HepG2 (cell line): ENCODE data around the gene FOXA3. TPM values are rescaled to one million over a fixed set of nuclear protein-coding genes. Genes with fewer than 3 reads are reported as not detected.
A peak's percentile ranks its signal among the peaks of the same experiment; 100 is the strongest.

Experiments
- FOXO1 ChIP-seq: sonication (generic); formaldehyde crosslinking; IDR thresholded peaks from 2 replicates; pipeline ENCODE4 v1.4.0; 2020; ENCODE audit warnings: missing genetic modification reagents
- KMT2B ChIP-seq: IDR thresholded peaks from 2 replicates; pipeline ENCODE4 v1.6.1; 2016; ENCODE audit warnings: missing genetic modification reagents, missing compliant biosample characterization
- MIER2 ChIP-seq: IDR thresholded peaks from 2 replicates; pipeline ENCODE4 v1.6.1; 2016; ENCODE audit warnings: missing biosample characterization, missing genetic modification reagents
- RBM39 ChIP-seq: fragments of 200-400 bp; formaldehyde crosslinking; IDR thresholded peaks from one replicate; pipeline ENCODE4 v1.6.1; 2018; ENCODE audit warnings: antibody characterized with exemption, mild to moderate bottlenecking, low read depth, low read length; ENCODE audit not compliant: poor library complexity, severe bottlenecking
- RXRA ChIP-seq: sonication (generic); formaldehyde crosslinking; IDR thresholded peaks from 2 replicates; pipeline ENCODE4 v1.5.1; 2020; ENCODE audit warnings: missing genetic modification reagents
- SOX6 ChIP-seq, 2 experiments: fragments of 450-650 bp in 1 of 2; sonication (generic) in 1 of 2; formaldehyde crosslinking in 1 of 2; IDR thresholded peaks; 2 replicates each; pipeline versions ENCODE4 v1.4.0 to v1.6.1; 2017 to 2020; ENCODE audit warnings: antibody characterized with exemption in 1 of 2, mild to moderate bottlenecking in 1 of 2, missing genetic modification reagents in 1 of 2
- SRSF1 ChIP-seq: fragments of 200-400 bp; formaldehyde crosslinking; optimal IDR thresholded peaks from 2 replicates; pipeline ENCODE3; 2017; ENCODE audit warnings: mild to moderate bottlenecking, low read depth, low read length, moderate library complexity
- TAF15 ChIP-seq: fragments of 200-400 bp; formaldehyde crosslinking; IDR thresholded peaks from one replicate; pipeline ENCODE4 v1.6.1; 2018; ENCODE audit warnings: mild to moderate bottlenecking, low read depth, low read length; ENCODE audit not compliant: poor library complexity, severe bottlenecking
- TGIF2 ChIP-seq: IDR thresholded peaks from 2 replicates; pipeline ENCODE4 v1.6.1; 2016; ENCODE audit warnings: control low read depth, missing compliant biosample characterization
- ZBTB7B ChIP-seq: sonication (generic); formaldehyde crosslinking; IDR thresholded peaks from 2 replicates; pipeline ENCODE4 v1.4.0; 2020; ENCODE audit warnings: missing genetic modification reagents
- ZC3H4 ChIP-seq: sonication (generic); formaldehyde crosslinking; IDR thresholded peaks from 2 replicates; pipeline ENCODE4 v1.4.0; 2020; ENCODE audit warnings: missing genetic modification reagents, borderline replicate concordance
- ZNF138 ChIP-seq: sonication (generic); formaldehyde crosslinking; IDR thresholded peaks from 2 replicates; pipeline ENCODE4 v1.5.0; 2020; ENCODE audit warnings: mild to moderate bottlenecking, low read depth, missing genetic modification reagents
- ZNF687 ChIP-seq: sonication (generic); formaldehyde crosslinking; IDR thresholded peaks from 2 replicates; pipeline ENCODE4 v1.5.1; 2020; ENCODE audit warnings: mild to moderate bottlenecking, missing genetic modification reagents, moderate library complexity
- ZNF883 ChIP-seq: sonication (generic); formaldehyde crosslinking; IDR thresholded peaks from 2 replicates; pipeline ENCODE4 v1.5.1; 2020; ENCODE audit warnings: mild to moderate bottlenecking, missing genetic modification reagents; ENCODE audit errors: not compliant biosample characterization
- polyA plus RNA-seq, 8 experiments: library from polyadenylated mRNA; depleted of rRNA in 3 of 8; stranded (reverse) in 7 of 8; unstranded in 1 of 8; fragments of >200 nt; fragmentation: Illumina TruSeq in 4 of 8; extraction: Trizol in 4 of 8; gene quantifications; 2 replicates each; pipeline versions ENCODE4 v1.2.1 to v1.2.3, GENCODE V29; 2011 to 2016; ENCODE audit warnings: low read depth in 4 of 8, missing spikeins in 1 of 8, mixed read lengths in 1 of 8; ENCODE audit not compliant: insufficient read depth in 1 of 8
- total RNA-seq, 5 experiments: library from RNA; depleted of rRNA; stranded (reverse); fragments of >200 nt; fragmentation: Illumina TruSeq; extraction: Trizol; gene quantifications; 2 replicates each; pipeline ENCODE4 v1.2.3, GENCODE V29; 2016; ENCODE audit warnings: low read depth in 1 of 5
- TF ChIP-seq, protein P1 (sequence below): sonication (generic); formaldehyde crosslinking; IDR thresholded peaks from 2 replicates; pipeline ENCODE4 v1.5.1; 2020; ENCODE audit warnings: missing genetic modification reagents, mild to moderate bottlenecking, borderline replicate concordance
- TF ChIP-seq, protein P2 (sequence below): IDR thresholded peaks from 2 replicates; pipeline ENCODE4 v1.6.1; 2016
- TF ChIP-seq, protein P3 (sequence below): sonication (generic); formaldehyde crosslinking; IDR thresholded peaks from 2 replicates; pipeline ENCODE4 v1.4.0; 2020; ENCODE audit warnings: missing genetic modification reagents, borderline replicate concordance

FOXA3 gene
- total and polyA plus RNA-seq, 2 of the 13 experiments (the other 11 are each of a cell fraction or from before 2014, with no cell fraction given) = 29.8 to 47.6 TPM

DNA sequence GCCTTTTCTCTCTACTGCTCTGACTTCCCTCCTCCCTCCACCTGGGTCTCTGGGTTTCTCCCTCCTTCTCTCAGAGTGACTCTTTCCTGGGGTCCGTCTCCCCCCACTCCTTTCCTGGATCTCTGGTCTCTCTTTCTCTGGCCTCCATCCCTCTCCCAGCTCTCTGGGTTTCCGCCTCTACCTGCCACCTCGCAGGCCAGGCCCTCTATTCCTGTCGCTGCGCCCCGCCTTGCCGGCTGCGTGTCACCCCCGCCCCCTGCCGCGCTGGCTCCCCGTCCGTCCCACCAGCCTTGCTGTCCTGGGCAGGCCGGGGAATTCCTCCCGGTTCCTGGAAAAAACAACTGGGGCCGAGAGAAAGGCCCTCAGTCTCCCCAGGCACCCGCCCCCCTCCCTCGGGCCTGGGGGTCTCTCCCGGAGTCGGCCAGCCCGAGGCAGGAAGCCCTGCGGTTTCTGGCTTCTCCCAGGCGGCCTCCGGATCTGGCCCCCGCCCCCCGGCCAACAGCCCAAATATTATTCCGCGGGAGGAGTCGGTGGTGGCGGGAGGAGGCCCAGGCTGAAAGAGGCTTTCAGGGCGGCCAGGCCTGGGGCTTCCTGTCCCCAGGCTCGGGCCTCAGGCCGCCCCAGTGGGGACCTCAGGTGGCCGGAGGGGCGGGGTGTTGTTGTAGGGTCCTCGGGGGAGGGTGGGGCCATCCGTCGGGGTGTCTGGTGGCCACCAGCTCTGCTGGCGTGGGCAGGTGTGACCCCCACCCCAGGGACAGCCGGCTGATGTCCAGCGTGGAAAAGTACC, 12.5 kb downstream of the FOXA3 start (continued):
- peak; percentile 94 for TF ChIP-seq ZNF687 (CRISPR knock-in tag)
- TF ChIP-seq MIER2 (CRISPR knock-in tag) = no peak
- TF ChIP-seq ZNF138 = 0 out of 2 replicates have a peak, but pooled peaks have one; percentile 33
- TF ChIP-seq KMT2B (CRISPR knock-in tag) = 0 out of 2 replicates have a peak, but pooled peaks have one; percentile 27
- TF ChIP-seq, protein P1, sequence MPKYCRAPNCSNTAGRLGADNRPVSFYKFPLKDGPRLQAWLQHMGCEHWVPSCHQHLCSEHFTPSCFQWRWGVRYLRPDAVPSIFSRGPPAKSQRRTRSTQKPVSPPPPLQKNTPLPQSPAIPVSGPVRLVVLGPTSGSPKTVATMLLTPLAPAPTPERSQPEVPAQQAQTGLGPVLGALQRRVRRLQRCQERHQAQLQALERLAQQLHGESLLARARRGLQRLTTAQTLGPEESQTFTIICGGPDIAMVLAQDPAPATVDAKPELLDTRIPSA (CRISPR knock-in tag) = no peak; the same call in 1 of the 2 replicates
- peak; percentile 42; the same call in 1 of the 2 replicates for TF ChIP-seq FOXO1
- TF ChIP-seq, protein P2, sequence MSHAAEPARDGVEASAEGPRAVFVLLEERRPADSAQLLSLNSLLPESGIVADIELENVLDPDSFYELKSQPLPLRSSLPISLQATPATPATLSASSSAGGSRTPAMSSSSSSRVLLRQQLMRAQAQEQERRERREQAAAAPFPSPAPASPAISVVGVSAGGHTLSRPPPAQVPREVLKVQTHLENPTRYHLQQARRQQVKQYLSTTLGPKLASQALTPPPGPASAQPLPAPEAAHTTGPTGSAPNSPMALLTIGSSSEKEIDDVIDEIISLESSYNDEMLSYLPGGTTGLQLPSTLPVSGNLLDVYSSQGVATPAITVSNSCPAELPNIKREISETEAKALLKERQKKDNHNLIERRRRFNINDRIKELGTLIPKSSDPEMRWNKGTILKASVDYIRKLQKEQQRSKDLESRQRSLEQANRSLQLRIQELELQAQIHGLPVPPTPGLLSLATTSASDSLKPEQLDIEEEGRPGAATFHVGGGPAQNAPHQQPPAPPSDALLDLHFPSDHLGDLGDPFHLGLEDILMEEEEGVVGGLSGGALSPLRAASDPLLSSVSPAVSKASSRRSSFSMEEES (CRISPR knock-in tag) = peak; percentile 47; the same call in 1 of the 2 replicates
- TF ChIP-seq TAF15 = no peak
- TF ChIP-seq ZNF883 (CRISPR knock-in tag) = peak; percentile 81
- peak; percentile 93 for TF ChIP-seq ZBTB7B (CRISPR knock-in tag)
- peak; percentile 51; the same call in 1 of the 2 replicates for TF ChIP-seq TGIF2 (CRISPR knock-in tag)
- TF ChIP-seq RBM39 = peak; percentile 91
- TF ChIP-seq SRSF1 = peak; percentile 91
- peak; percentile 49; the same call in 1 of the 2 replicates for TF ChIP-seq RXRA (CRISPR knock-in tag)
- TF ChIP-seq, protein P3, sequence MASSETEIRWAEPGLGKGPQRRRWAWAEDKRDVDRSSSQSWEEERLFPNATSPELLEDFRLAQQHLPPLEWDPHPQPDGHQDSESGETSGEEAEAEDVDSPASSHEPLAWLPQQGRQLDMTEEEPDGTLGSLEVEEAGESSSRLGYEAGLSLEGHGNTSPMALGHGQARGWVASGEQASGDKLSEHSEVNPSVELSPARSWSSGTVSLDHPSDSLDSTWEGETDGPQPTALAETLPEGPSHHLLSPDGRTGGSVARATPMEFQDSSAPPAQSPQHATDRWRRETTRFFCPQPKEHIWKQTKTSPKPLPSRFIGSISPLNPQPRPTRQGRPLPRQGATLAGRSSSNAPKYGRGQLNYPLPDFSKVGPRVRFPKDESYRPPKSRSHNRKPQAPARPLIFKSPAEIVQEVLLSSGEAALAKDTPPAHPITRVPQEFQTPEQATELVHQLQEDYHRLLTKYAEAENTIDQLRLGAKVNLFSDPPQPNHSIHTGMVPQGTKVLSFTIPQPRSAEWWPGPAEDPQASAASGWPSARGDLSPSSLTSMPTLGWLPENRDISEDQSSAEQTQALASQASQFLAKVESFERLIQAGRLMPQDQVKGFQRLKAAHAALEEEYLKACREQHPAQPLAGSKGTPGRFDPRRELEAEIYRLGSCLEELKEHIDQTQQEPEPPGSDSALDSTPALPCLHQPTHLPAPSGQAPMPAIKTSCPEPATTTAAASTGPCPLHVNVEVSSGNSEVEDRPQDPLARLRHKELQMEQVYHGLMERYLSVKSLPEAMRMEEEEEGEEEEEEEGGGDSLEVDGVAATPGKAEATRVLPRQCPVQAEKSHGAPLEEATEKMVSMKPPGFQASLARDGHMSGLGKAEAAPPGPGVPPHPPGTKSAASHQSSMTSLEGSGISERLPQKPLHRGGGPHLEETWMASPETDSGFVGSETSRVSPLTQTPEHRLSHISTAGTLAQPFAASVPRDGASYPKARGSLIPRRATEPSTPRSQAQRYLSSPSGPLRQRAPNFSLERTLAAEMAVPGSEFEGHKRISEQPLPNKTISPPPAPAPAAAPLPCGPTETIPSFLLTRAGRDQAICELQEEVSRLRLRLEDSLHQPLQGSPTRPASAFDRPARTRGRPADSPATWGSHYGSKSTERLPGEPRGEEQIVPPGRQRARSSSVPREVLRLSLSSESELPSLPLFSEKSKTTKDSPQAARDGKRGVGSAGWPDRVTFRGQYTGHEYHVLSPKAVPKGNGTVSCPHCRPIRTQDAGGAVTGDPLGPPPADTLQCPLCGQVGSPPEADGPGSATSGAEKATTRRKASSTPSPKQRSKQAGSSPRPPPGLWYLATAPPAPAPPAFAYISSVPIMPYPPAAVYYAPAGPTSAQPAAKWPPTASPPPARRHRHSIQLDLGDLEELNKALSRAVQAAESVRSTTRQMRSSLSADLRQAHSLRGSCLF (CRISPR knock-in tag) = no peak
- no peak for TF ChIP-seq ZC3H4 (CRISPR knock-in tag)
- TF ChIP-seq SOX6 (IDR thresholded peaks at IDR 0.05) = no peak
- TF ChIP-seq SOX6 (CRISPR knock-in tag; IDR thresholded peaks at IDR 0.05) = peak; percentile 39; the same call in 1 of the 2 replicates
